ENCODE results near the gene SIGLEC1.

DNA sequence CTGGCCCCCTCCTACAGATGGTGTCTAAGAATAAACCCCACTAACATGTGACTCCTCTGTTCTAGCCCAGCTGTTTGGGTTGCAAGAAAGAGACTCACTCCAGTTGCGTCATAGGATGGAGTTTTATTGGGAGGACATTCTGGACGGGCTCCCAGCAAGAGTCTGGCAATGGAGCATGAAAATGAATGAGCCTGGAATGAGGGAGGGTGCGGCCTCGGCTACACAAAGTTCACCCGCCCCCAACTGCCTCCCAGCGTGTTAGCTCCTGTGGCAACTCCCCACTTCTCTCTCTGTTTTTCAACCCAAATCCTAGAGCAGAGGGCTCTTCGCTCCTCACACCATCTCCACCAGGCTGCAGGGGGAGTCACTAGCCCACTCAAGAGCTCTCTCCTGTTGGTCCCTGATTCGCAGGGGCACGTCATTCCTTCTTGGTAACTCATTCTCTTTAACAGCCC, 25.5 kb downstream of the SIGLEC1 start:
- TF ChIP-seq GATA2 (IDR thresholded peaks at IDR 0.05; ENCODE audit: low read depth, low read length) (no peak), GATA3 (IDR thresholded peaks at IDR 0.05; ENCODE audit: low read depth, low read length) (no peak)

All from SH-SY5Y (cell line).